SJCRH30 (cell line): ENCODE measurements around the gene PRDM1. TPM values are rescaled to one million over a fixed set of nuclear protein-coding genes. Genes with fewer than 3 reads are reported as not detected.

Experiments used
- total RNA-seq: library from RNA; depleted of rRNA; stranded (reverse); fragments of >200 nt; shearing (Covaris generic); gene quantifications from 2 replicates; pipeline ENCODE4 v1.2.3, GENCODE V29; 2014; rRNA removed

Gene PRDM1
- total RNA-seq, 1 experiment from 2014 or later, result not detected

Other genes with a start within 250 kb of the PRDM1 start
- gene ATG5, start 239.4 kb downstream of the PRDM1 start, total RNA-seq, result 42.9 and 49.1 TPM in 2 replicates